ENCODE data around the gene TVP23A.
A peak's percentile ranks its signal among the peaks of the same experiment; 100 is the strongest.
"Not testable (repeated sequence)": the region's sequence is repeated elsewhere in the genome, so short reads cannot be mapped to it uniquely, and the experiment has no call there.

The TVP23A gene

DNA sequence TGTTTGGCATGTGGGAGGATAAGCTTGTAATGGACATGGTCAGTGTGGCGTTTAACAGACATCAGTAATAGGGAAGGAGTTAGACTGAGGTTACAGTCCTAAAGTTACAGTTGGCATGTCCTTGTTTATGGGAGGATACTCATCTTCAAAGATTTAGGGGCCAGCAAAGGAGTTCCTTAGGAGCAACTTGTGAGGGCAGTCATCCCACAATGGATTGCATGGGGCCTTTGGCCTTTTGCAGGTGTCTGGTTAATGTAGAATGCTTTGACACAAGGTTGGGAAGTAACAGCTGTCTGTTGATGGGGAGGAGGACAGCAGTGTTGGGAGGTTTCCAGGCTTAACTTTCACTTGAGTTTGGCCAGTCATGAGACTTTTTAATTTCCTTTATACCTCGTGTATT, 72.8 kb downstream of the TVP23A start:
- DNase-seq (ENCODE audit: low read depth in 2 of 2): no peak

DNA sequence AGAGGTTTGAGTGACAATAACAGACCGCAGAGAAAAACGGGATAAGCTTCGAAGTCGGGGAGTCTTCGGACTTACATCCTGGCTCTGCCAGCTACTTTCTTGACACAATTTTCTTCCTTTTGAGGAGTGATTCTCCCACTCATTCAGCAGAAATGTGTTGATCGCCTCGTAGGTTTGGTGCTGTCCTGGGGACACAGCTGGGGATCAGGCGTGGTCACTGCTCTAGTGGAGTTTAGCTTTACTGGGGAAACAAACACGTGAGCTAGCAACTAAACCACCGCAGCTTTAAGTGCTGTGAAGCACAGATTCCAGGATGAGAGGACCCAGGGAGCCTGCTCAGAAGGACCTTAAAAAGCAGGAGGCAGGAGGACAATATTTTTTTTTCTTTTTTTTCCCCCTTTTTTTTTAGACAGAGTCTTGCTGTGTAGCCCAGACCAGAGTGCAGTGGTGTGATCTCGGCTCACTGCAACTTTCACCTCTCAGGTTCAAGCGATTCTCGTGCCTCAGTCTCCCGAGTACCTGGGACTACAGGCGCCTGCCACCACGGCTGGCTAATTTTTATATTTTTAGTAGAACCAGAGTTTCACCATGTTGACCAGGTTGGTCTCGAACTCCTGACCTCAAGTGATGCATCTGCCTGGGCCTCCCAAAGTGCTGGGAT, 74.1 kb downstream of the TVP23A start:
- no peak for DNase-seq (ENCODE audit: low read depth in 2 of 2)

DNA sequence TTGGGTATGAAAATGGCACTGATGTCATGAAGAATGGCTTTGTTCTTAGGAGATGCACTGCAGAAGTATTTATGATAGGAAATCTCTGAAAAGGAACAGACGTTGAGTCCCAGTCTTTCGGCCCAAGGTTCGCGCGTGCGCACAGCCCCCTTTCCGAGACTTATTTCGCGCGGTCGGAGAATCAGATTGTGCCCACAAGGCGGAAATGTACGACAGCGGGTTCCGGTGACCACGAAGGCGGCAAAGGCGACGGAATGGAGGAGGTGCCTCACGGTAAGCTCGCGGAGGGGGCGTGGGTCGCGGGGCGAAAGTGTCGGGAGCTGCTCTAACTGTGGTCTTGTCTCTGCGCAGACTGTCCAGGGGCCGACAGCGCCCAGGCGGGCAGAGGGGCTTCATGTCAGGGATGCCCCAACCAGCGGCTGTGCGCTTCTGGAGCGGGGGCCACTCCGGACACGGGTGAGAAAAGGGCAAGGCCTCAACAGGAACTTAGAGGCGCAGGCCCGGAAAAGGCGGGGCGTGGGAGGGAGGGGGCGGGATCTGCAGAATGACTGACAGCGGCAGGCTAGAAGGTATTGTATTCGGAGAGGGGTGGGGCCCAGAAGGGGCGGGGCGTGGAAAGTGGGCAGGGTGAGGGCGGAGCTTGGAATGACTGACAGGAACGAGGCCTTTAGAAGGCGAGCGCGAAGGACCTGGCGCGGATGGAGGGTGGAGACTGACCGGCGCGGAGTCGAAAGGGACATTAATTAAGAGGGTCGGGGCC, 74.8 kb downstream of the TVP23A start, which contains the start of gene NUBP1:
NUBP1 (plus strand) TSS at position 233 of the 760 bp plus-strand sequence; CDS start at position 255, 22 bp downstream.
- DNase-seq (ENCODE audit: low read depth in 2 of 2): peak; percentile 98 to 100

DNA sequence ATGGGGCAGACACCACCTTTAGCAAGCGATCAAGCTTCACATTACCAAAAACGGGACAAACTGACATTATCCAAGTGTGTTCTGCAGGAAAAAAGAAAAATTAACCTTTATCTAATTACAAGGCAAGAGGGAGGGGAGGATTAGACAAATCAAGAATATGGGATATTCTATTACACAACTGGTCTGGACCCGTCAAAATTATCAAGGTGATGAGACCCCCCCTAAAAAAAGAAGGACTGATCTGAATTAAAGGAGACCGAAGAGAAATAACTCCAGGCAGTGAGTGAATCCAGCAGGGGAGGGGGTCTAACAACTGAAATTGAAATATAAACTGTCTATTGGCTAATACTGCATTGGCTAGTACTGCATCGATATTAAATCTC, 75.4 kb downstream of the TVP23A start:
- DNase-seq (ENCODE audit: low read depth in 2 of 2): no peak

DNA sequence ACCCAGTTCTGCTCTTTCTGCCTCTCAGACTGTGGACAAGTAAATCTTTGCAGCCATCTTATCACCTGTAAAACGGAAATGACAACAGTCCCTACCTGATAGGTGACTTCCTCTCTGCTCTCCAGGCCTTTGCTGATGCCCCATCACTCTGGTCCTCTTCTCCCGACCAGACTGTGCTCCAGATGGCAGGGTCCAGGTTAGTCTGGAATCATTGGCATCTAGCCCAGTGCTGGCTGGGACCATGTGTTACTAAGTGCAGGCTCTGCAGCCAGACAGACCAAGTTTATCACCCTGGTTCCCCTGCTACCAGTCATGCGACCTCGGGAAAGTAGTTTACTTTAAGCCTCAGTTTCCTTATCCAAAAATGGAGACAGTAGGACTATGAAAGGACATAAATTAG, 76.8 kb downstream of the TVP23A start:
- DNase-seq (ENCODE audit: low read depth in 2 of 2): no peak

DNA sequence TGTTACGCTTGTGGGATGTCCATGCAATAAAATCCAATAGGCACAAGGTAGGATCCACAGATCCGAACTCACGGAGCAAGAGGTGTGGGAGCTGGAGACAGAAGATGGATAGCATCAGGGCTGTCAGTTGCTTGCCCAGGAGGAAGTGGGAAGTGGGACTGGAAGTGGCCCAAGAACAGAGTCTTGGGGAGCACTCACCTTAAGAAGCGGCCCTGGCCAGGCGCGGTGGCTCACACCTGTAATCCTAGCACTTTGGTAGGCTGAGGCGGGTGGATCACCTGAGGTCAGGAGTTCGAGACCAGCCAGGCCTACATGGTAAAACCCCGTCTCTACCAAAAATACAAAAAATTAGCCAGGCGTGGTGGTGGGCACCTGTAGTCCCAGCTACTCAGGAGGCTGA, 77.3 kb downstream of the TVP23A start:
- DNase-seq (ENCODE audit: low read depth in 2 of 2): not testable (repeated sequence)

DNA sequence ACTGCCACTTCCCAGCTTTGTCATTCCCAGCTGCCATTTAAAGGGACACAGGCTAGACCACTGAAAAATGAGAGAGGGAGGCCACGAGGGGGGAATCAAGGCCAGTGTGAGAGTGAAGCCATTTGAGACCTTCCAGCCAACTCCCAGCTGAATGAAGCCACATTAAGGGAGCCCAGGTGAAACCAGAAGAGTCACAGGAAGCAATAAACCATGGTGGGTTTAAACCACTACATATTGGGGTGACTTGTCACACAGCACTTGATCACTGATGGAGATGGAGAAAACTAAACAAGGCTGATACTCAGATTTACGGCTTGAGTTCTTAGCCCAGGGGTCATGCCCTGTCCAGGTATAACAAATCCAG, 77.8 kb downstream of the TVP23A start:
- DNase-seq (ENCODE audit: low read depth in 2 of 2): no peak

DNA sequence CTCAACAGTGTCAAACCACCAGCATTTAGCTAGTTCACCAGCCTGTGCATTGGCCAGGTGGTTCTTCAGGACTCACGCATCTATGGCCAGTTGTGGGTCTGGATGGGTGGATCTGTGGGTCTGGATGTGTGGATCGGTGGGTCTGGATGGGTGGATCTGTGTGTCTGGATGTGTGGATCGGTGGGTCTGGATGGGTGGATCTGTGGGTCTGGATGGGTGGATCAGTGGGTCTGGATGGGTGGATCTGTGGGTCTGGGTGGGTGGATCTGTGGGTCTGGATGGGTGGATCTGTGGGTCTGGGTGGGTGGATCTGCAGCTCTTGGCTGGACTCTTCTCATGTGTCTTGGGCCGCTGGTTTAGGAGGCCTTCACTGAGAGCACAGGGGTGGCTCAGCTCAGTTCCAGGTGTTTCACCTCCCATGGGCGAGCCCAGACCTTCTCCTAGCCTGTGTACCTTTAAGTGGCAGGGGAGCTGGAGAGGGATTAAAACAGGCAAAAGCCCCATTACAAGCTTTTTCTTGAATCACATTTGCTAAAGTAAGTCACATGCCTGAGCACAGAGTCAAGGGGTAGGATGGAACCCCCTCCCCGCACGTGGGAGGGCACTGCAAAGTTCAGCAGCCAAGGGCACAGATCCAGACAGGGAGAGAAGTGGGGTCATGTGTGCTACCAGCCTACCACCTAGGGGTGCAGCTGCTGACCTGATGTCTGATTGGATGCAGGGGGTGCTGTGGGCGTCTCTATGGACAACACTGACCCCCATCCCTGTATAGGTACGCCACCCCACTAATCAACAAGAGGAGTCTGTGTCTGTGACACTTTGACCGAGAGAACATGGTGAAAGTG, 78.4 kb downstream of the TVP23A start:
- DNase-seq (ENCODE audit: low read depth in 2 of 2): no peak

DNA sequence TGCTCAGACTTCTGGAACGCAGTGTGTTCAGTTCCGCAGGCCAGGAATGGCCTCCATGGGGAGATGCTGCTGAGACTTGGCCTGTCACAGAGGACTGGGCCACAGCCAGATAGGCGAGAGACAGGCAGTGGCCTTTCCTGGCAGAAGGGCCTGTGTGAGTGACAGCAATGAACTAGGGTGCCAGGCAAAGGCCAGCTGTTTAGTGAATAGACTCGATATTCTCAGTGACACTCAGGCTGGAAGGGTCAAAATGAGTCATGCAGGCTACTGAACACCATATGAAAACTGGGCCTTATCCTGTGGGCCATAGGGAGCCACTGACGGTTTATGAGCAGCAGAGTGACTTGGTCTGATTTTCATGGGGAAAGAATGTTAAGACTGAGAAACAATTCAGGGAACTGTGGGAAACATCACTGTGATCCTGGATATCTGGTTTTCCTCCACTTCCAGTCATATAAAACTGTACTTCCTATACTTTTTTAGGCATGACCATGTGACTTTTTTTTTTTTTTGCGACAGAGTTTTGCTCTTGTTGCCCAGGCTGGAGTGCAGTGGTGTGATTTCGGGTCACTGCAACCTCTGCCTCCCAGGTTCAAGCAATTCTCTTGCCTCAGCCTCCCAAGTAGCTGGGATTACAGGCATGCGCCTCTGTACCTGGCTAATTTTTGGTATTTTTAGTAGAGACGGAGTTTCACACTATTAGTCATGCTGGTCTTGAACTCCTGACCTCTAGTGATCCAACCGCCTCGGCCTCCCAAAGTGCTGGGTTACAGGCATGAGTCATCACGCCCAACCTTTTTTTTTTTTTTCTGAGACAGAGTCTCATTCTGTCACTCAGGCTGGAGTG, 80.1 kb downstream of the TVP23A start:
- peak in 1 of 2 donors; percentile 33 for DNase-seq (ENCODE audit: low read depth in 2 of 2)

DNA sequence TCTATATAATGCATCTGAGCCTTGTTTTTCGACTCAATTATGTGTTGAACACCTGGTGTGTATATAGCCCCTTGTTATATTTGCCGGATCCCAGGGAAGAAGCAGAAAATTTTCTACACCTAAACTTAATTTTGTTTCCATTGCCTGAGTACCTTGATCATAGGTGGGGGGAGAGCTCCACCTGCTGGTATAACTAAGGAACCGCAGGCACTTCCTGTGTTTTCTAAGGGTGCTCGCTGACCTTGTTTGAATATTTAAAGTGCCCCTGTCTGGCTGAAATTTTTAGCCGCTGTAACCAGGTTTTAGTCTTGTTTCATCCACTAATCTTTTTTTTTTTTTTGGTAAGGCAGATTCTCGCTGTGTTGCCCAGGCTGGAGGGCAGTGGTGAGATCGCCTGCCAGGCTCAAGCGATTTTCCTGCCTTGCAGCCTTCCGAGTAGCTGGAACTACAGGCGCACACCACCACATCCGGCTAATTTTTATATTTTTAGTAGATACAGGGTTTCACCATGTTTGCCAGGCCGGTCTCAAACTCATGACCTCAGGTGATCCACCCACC, 81.4 kb downstream of the TVP23A start:
- DNase-seq (ENCODE audit: low read depth in 2 of 2): peak; percentile 33 to 36

DNA sequence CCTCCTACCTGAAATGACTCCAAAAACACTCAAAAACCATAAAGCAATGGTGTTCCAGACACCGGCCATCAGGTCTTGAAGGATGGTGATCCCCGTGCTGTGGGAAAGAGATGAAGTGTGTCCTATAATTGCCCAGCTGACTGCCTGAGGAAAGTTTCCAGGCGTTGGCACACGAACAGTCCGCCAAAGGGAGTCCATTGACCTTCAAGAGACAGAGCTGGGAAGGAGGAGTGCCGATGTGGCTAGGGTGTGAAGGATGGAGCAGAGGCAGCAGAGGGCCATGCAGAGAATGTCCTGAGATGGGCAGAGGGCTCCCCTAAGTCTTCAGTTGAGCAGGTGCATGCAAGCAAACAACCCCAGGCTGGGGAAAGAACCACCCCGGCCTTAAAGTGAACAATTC, 86.8 kb downstream of the TVP23A start:
- no peak for DNase-seq (ENCODE audit: low read depth in 2 of 2)

DNA sequence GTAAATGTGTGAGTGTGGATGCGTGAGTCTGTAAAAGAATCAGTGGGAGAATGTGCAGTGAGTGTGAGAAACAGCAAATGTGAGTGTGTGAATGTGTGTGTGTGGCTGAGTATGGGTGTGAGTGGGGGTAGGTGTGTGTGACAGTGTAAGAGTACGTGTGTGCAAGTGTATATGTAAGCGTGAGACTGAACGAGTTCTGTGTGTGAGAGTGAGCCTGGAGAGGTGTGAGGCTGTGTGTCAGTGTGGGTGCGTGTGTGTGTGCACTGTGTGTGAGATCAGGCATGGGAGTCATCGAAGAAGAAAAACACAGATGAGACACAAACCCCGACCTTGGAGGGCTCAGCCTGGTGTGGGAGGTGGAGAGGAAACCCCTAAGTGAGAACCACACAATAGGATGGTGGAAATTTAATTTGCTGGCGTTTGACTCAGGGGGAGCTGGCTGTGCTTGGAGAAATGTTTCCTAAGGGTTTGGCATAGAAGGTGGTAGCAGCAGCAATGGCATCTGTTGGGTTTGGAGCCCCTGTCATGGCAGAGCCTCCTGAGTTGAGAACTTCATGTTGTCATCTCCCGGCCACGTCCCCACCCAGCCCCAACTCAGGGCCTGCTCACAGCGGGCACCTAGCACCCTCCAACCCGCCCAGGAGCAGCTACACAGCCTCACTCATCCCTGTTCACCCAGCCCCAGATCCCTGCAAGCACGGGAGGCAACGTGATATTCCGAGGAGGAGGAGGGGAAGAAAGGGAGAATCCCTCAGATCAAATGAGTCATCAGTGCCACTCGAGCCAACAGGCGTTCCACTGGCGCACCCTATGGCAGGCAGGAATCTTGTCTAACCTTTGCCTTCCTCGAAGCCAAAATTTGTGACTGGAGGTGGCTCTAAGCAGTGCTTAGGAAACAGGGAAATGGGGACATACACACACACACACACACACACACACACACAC, 89.2 kb downstream of the TVP23A start:
- DNase-seq (ENCODE audit: low read depth in 2 of 2): no peak

DNA sequence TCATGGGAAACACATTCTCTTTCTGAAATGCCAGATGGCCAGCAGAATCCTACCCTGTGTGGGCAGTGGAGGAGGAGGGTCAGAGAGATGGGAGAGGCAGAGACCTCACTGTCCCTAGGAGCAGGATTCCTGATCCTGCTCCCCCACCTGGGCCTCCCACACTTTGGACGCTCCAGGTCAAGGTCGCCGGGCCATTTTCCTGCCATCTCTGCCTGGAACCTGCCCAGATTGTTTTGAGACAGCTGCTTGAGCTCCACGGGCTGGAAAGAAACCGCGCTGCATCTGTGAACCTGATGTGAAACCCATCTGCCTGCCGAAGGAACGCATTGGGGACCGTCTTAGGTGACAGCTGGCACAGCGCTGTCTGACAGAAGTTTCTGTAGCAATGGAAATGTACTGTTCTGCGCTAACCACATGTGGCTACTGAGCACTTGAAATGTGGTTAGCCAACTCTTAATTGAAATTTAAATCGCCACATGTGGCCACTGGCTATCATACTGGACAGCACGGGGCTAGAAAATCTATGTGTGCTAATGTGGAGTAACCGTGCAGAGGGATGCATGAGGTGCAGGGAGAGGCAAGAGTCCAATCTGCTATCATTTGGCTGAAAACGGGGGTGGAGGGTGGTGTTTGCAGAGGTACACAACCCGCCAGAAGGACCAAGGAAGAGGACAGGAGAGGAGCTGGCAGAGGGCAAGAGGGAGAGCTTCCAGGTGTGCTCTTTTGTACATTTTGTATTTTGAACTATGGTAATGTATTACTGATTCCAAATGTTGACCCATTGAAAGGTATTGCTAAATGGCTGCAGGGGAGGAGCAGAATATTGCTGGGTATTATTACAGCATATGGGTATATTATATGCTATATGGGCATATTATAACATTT, 90.3 kb downstream of the TVP23A start:
- DNase-seq (ENCODE audit: low read depth in 2 of 2): no peak

Data from activated CD8-positive, alpha-beta memory T cell treated with anti-CD3 and anti-CD28 coated beads for 4 hours (primary cell).